Measurements from ENCODE around the gene MED16.

The MED16 gene

DNA sequence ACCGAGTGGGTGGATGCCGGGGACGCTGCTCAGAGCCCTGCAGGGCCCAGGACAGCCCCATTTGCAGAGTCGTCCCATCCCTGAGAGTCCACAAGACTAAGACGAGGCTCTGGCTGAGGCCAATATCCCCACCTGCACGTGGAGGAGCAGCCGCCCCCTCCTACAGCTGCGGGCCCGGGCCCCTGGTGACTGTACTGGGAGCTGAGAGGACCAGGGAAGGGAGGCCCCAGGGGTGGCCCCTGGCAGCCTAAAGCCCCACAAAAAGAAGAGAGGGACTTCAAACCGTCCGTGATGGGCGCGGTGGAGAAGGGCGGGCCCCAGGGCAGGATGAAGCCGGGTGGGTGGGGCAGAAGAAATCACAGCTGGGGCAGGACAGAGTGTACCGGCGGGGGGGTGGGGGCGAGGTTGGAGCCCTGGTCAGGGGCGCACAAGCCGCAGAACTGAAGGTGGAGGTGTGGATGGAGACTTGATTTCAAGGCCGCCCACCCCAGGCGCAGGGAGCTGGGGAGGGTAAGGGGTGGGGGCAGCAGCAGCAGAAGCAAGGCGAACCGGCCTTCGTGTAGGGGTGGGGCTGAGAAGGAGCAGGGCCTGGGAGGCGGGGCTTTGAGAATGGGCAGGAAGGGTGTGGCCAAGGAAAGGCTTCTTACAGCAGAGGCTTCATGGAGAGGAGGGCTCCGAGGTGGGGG, 20.6 kb downstream of the MED16 start:
- DNase-seq (ENCODE audit: low read depth in 3 of 3, low spot score in 1 of 3) = peak; percentile 45 to 63 (median 53)

DNA sequence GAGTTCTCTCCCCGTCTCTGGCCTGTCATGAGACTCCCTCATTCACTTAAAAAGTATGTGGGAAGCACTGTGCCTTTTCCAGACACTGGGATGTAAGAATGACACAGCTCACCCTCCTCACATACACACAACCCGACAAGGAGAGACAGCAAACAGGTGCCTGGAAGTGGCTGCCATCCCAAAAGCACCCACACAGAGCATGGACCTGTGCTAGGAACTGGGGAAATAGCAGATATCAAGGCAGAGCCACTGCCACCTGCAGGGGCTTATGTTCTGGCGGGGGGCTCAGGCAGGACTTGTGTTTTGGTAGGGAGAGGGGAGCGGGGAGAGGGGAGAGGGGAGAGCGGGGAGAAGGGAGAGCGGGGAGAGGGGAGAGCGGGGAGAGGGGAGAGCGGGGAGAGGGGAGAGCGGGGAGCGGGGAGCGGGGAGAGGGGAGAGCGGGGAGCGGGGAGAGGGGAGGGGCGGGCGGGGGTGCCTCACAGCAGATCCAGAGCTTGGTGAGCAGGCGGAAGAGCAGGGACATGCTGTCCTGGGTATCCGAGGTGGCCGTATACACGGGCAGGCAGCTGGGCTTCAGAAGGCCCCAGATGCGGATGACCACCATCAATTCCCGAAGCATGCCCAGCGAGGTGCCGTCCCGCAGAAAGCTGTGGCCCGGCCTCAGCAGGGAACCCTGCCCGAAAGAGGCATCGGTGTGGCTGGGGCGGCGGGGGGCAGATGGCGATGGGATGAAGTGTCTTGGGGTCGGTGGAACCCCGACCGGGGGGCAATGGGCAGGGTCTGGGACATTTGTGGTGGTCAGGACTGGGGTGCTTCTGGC, 21.3 kb downstream of the MED16 start:
- DNase-seq (ENCODE audit: low read depth in 3 of 3, low spot score in 1 of 3) = no peak

DNA sequence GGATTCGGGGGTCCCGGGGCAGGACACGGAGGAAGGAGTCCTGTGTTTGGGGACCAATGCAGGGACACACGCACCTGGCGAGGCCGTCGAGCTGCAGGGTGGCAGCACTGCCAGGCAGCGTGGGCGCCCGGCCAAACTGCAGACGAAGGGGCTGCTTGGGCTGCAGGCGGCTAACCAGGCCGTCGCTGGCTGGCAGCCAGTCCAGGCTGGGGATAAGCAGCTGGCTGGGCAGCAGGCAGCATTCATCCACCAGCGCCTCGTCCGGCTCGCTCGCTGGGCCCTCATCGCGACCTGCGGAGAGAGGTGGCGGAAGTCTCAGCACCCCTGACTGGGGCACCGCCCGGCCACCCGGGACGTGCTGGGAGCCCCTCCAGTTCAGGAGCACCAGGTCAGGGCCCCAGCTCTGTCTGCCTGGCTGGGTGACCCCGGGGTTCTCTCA, 22.0 kb downstream of the MED16 start:
- DNase-seq (ENCODE audit: low read depth in 3 of 3, low spot score in 1 of 3) = no peak

DNA sequence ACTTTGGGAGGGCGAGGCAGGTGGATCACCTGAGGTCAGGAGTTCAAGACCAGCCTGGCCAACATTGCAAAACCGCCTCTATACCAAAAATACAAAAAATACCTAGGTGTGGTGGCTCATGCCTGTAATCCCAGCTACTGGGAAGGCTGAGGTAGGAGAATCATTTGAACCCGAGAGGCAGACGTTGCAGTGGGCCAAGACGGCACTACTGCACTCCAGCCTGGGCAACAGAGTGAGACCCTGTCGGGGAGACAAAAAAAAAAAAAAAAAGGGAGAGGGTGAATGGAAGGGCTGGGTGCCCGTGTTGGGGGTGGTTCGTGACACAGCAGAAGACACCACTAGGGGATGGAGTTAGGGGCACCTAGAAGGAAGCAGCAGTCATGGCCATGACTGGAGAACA, 22.7 kb downstream of the MED16 start:
- DNase-seq (ENCODE audit: low read depth in 3 of 3, low spot score in 1 of 3) = no peak

DNA sequence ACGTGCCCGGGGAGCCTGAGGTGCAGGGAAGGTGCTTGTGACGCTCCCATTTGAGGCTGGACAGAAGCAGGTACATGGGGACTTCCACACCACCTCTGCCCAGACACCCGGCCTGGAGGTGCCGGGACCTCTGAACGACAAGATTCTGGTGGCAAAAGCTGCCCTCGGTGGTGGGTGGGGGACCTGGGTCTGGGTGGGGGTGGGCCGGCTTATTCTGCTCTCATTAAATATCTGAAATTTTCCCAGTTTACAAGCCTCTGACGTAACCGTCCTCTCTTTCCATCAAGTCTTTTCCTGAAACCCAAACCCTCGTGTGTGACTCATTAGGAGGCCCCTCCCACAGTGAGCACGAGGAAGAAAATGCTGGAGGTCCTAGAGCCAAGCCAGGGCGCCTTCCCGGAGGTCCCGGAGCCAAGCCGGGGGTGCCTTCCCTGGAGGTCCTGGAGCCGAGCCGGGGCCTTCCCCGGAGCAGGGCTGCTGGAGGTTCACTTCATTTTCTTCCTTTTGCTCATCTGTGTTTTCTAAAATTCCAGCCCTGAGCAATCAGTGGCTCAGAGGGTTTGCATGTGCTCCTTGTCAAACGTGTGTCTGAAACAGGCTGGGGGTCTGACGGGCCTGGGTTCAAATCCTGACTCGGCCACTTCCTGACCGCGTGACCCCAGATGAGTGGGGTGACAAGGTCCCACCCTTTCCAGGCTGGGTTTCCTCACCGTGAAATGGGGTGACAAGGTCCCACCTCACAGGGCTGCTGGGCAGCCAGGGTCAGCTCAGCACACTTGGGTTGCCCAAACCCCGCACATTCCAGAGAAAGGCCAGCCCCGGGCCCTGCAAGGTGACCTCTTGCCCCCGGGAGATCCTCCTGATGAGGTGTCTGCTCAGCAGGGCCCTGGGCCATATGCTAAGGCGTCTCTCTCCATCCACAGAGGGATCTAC, 23.5 kb downstream of the MED16 start:
- DNase-seq (ENCODE audit: low read depth in 3 of 3, low spot score in 1 of 3) = no peak

DNA sequence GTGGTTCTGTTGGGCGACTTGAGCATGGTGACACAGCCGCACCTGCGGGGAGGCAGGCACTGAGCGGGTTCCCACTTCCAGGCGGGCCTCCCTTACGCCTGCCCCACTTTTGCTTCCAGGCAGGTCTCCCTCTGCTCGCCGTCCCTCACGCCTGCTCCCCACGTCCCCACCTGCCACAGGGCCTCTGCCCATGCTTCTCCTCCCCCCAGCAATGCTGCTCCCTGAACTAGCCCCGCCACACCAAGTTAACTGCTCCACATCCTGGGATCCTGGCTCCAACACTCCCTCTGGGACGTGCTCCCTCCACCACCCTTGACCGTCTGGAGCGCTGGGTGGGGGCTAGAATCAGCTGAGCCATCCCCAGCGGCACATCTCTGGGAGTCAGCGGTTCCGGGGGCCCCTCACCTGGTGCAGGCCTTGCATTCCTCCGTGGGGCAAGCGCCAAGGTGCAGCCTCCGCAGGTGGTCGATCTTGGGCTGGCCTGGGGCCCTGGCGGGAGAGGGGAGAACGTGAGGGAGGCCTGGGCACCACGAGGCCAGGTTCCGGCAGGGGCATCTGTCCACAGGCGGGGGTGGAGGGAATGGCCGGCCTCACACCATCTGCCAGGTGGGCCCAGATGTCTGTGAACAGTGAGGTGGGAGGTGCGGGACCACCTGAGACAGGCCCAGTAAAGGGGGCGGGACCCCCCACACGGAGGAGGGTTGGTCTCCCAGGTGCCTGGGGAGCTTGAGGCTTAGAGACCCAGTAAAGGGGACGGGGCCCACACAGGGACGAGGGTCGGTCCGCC, 24.3 kb downstream of the MED16 start:
- no peak for DNase-seq (ENCODE audit: low read depth in 3 of 3, low spot score in 1 of 3)

DNA sequence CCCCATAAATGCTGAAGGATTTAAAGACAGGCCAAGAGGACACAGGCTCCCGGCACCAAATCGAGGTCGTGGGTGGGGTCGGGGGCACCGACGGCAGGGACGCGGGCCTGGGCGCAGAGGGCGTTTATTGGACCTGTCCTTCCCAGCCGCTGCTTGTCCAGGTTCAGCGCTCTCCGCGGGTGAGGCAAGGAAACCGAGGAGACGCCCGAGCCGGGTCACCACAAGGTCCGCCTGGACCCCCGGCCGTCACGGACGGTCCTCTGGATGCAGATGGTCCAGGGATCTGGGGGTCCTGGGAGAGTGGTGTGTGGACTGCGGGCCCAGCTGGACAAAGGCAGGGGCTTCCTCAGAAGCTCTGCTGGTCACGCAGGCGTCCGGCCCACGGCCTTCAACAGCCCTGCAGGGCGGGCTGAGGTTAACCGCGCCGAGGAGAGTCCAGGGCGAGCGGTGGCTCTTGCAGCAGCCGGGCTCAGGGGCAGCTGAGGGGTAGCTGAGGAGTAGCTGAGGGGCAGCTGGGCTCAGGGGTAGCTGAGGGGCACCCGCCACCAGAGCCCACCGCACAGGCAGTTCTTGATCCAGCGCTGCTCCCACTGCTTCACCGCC, 25.0 kb downstream of the MED16 start:
- DNase-seq (ENCODE audit: low read depth in 3 of 3, low spot score in 1 of 3) = no peak

DNA sequence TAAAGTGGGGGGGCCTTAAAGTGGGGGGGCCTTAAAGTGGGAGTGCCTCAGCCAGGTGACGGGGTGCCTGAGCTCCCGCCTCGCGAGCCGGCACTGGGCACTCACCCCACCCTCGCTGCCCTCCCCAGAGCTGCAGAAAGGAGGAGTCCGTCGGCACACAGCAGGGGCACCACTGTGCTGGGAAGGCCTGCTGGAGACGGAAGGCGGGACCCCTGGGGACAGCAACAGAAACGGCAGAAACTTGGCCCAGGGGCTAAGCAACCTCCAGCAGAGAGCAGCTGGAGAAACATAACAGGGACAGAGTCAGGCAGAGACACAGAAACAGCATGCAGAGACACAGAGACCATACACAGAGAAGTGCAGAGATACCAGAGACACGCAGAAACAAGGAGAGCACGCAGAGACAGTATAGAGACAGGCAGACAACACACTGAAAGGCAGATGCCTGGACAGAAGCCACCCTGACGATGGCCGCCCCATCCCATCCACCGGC, 25.6 kb downstream of the MED16 start:
- DNase-seq (ENCODE audit: low read depth in 3 of 3, low spot score in 1 of 3) = no peak

DNA sequence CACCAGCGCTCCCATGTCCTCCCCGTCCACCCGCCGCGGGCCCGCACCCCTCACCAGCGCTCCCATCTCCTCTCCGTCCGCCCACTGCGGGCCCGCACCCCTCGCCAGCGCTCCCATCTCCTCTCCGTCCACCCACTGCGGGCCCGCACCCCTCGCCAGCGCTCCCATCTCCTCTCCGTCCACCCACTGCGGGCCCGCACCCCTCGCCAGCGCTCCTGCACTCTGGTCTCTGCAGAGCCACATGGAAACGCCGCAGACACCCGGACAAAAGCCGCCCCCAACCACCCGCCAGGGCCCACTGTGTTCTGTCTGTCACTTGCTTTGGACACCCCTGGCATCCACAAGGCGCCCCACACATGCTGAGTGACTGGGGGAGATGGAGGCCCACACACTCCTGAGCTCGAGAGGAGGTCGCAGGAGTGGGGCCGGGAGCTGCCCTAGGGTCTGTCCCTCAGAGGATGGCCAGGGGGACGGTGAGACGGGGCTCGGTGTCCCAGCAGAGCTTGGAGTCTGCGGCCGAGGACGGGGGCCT, 26.2 kb downstream of the MED16 start:
- no peak for DNase-seq (ENCODE audit: low read depth in 3 of 3, low spot score in 1 of 3)

DNA sequence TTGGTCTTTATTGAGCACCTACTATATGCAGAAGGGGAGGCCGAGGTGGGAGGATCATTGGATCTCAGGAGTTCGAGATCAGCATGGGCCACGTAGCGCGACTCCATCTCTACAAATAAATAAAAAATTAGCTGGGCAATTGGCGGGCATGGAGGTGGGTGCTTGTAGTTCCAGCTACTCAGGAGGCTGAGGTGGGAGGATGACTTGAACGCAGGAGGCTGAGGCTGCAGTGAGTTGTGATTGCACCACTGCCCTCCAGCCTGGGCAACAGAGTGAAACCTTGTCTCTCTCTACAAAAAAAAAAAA, 29.7 kb downstream of the MED16 start:
- no peak for DNase-seq (ENCODE audit: low read depth in 3 of 3, low spot score in 1 of 3)

DNA sequence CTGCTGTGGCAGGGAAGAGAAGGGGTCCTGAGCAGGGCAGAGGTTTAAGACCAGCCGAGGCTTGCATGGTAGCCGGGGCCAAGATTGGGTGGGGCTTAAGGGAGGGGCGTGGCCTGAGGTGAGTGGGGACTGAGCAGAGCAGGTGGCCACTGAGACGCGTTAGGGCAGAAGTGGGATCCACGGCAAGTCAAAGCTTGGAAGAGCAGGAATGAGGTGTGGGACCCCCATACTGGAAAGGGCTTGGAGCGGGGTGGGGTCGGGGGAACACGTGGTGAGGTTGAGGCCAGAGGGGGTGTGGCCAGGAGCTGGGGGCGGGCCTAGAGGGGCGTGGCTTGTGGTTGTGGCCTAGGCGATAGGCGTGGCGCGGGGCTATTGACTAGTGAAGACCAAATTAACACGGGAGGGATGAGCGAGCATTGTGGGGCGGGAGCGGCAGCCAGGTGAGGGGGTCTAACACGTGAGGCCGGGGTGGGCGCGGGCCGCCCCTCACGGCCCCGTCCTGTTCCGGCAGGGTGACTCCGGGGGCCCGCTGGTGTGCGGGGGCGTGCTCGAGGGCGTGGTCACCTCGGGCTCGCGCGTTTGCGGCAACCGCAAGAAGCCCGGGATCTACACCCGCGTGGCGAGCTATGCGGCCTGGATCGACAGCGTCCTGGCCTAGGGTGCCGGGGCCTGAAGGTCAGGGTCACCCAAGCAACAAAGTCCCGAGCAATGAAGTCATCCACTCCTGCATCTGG, 30.2 kb downstream of the MED16 start:
- peak; percentile 47 to 69 (median 48) for DNase-seq (ENCODE audit: low read depth in 3 of 3, low spot score in 1 of 3)

DNA sequence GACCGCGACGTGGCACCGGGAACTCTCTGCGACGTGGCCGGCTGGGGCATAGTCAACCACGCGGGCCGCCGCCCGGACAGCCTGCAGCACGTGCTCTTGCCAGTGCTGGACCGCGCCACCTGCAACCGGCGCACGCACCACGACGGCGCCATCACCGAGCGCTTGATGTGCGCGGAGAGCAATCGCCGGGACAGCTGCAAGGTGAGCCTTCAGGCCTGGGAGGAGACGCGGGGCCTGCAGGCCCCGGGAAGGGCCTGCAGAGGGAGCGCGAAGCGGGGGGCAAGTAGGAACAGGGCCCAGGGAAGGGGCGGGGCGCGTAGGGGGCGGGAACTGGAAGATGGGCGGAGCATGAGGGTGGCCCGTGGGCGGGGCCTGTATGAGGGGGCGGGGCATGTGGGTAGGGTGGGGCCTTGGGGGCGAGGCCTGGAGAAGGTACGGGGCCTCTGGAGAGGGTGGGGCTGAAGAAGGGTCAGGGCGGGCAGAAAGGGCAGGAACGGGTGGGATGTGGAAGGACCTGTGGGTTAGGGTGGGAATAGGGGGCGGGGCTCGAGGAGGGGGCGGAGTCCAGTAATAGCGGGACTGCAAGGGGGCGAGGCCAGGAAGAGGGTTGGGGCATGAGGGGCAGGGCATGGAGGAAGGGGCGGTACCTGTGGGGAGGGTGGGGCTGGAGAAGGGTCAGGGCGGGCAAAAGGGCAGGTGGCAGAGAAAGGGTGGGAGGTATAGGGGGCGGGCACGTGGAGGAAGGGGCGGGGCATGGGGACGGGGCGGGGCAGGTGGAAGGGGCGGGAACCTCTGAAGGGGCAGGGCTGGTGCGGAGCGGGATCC, 31.0 kb downstream of the MED16 start:
- DNase-seq (ENCODE audit: low read depth in 3 of 3, low spot score in 1 of 3) = peak in 2 of 3 donors; percentile 45 to 59

DNA sequence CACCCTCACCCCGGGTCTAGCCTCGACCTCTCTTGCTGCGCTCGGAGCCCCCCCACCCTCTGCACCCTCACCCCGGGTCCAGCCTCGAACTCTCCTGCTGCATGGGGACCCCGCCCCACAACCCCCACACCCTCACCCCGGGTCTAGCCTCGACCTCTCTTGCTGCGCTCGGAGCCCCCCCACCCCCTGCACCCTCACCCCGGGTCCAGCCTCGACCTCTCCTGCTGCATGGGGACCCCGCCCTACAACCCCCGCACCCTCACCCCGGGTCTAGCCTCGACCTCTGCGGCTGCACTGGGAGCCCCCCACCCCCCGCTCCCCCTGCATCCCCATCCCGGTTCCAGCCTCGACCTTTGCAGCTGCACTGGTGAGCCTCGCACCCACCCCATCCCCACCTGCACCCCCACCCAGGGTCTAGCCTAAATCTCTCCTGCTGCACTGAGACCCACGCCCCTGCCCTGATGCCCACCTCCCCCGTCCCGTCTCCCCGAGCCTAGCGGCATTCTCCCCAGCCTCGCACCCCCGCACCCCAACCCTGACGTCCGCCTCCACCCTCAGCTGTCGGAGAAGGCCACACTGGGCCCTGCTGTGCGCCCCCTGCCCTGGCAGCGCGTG, 31.7 kb downstream of the MED16 start:
- no peak for DNase-seq (ENCODE audit: low read depth in 3 of 3, low spot score in 1 of 3)

DNA sequence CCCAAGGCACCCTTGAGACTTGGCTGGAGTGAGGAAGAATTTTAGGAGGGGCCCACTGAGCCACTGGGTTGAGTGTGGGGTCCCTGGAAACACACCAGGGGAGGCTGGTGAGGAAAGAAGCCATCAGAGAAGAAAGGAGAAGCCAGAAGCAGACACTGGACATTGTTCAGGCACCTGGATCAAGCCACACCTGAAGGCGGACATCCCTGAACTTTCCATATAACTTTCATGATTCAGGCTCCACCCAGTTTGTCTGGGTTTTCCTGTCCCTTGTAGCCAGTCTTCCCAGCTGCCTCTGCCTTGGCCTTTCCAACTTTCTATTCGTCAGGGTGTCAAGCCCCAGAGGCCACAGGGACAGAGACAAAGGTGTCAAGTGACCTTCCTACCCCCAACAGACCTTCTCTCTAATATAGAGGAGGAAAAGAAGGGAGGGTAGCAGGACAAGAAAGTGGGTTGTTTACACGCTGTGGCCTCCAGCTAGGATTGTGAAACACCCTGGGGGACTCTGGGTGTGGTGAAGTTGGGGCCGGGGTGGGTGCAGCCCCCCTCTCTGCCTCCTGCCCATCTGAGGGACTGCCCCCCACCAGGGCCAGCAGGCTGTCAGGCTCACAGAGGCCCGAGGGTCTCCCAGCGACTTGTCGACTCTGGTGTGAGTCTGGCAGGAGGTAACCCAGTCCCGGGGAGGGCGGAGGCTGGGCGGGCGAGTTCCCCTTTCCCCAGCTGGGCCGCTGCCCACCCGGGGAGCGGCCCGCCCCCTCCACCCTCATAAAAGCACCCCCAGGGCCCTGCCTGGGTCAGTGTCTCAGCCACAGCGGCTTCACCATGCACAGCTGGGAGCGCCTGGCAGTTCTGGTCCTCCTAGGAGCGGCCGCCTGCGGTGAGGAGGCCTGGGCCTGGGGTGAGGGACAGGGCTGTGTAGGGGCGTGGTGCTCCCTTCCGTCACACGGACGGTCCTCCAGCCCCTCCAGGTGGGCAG, 33.8 kb downstream of the MED16 start, which contains the start of gene CFD:
Gene CFD, plus strand, starts transcription at position 797 of the 976 bp plus-strand sequence. Its CDS starts 26 bp downstream, at position 823.
- no peak for DNase-seq (ENCODE audit: low read depth in 3 of 3, low spot score in 1 of 3)

DNA sequence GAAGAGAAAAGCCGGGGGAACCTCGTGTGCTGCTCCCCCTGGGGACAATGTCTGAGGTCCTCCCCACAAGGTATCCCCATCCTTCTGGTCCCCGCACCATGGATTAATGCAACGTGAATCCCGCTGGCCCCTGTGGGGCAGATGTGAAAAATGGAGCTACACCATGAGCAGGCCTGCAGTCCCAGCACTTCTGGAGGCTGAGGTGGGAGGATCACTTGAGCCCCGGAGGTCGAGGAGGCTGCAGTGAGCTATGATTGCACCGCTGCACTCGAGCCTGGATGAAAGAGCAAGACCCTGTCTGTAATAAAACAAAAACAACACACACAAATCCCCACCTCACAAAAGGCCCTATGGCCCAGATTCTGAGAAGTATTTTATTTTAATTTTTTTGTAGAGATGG, 34.7 kb downstream of the MED16 start:
- DNase-seq (ENCODE audit: low read depth in 3 of 3, low spot score in 1 of 3) = no peak

DNA sequence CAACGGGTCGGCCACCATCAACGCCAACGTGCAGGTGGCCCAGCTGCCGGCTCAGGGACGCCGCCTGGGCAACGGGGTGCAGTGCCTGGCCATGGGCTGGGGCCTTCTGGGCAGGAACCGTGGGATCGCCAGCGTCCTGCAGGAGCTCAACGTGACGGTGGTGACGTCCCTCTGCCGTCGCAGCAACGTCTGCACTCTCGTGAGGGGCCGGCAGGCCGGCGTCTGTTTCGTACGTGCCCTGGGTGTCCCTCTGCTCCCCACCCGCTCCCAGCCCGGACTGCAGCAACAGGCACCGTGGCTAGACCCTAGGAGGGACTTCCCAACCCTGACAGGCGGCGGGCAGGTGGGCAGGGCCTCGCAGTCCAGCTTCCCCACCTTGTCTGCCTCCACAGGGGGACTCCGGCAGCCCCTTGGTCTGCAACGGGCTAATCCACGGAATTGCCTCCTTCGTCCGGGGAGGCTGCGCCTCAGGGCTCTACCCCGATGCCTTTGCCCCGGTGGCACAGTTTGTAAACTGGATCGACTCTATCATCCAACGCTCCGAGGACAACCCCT, 37.3 kb downstream of the MED16 start:
- DNase-seq (ENCODE audit: low read depth in 3 of 3, low spot score in 1 of 3) = no peak
